Esophagus squamous epithelium (tissue), 4 donors: ENCODE data around the gene CHEK2.
"Not testable (repeated sequence)": the region's sequence is repeated elsewhere in the genome, so short reads cannot be mapped to it uniquely, and the experiment has no call there.

Experiments used
- CTCF ChIP-seq, 6 experiments: fragments of 450-650 bp in 4 of 6; fragments of 200-600 bp in 2 of 6; sonication (generic) in 2 of 6; IDR thresholded peaks; one replicate each; pipeline ENCODE4 v1.5.1; 2016 to 2019; ENCODE audit warnings: antibody characterized with exemption in 6 of 6, mild to moderate bottlenecking in 4 of 6, moderate library complexity in 4 of 6
- POLR2A ChIP-seq, 4 donors: fragments of 450-650 bp; IDR thresholded peaks; one replicate each; pipeline ENCODE4 v1.6.1; 2017; ENCODE audit warnings: antibody characterized with exemption in 4 of 4, mild to moderate bottlenecking in 4 of 4, moderate library complexity in 3 of 4

GRCh38 chr22:28678778-28679610 lies 62.6 kb downstream of the CHEK2 start:
- not testable (repeated sequence) for TF ChIP-seq CTCF, POLR2A (IDR thresholded peaks at IDR 0.05)
